GM13977 (cell line): Measurements from ENCODE around the gene SLC12A7.

Source experiments
- DNase-seq: peaks from one replicate; pipeline ENCODE4 v3.0.0; 2012; ENCODE audit warnings: low spot score
- CTCF ChIP-seq: IDR thresholded peaks from 2 replicates; pipeline ENCODE4 v1.5.1; 2012; ENCODE audit warnings: mild to moderate bottlenecking, control low read depth; ENCODE audit not compliant: insufficient read depth; ENCODE audit errors: extremely low read depth, missing control alignments
- in situ Hi-C: fragments of 300-500 bp; cut with MboI; formaldehyde crosslinking; loops from one replicate; pipeline ENCODE4 v1.12.0; 2022; ENCODE audit warnings: low sequenced_read_pairs, low pct_unique_long_range_greater_than_20kb, mixed read lengths, inconsistent platforms; ENCODE audit not compliant: unreplicated experiment

The SLC12A7 gene

GRCh38 chr5:1045960-1046560, 65.8 kb downstream of the SLC12A7 start:
- in situ Hi-C loops = no loop called here
- TF ChIP-seq CTCF = no peak
- DNase-seq = no peak

GRCh38 chr5:1044117-1044516, 67.7 kb downstream of the SLC12A7 start:
- in situ Hi-C loops = no loop called here
- DNase-seq = no peak
- no peak for TF ChIP-seq CTCF

GRCh38 chr5:1043327-1043726, 68.5 kb downstream of the SLC12A7 start:
- in situ Hi-C loops = no loop called here
- no peak for DNase-seq
- no peak for TF ChIP-seq CTCF

GRCh38 chr5:1042626-1043025, 69.2 kb downstream of the SLC12A7 start:
- in situ Hi-C loops = no loop called here
- no peak for DNase-seq
- TF ChIP-seq CTCF = no peak

- DNase-seq = no peak
- in situ Hi-C loops = no loop called here
- TF ChIP-seq CTCF = no peak
These were observed 70.4 kb downstream of the SLC12A7 start for GRCh38 chr5:1041225-1042143.

GRCh38 chr5:1040571-1040970, 71.3 kb downstream of the SLC12A7 start:
- in situ Hi-C loops = no loop called here
- TF ChIP-seq CTCF = no peak
- DNase-seq = no peak
